HG03066 (cell line): Measurements from ENCODE around the gene PIK3C2A.
A peak's percentile ranks its signal among the peaks of the same experiment; 100 is the strongest.

Experiments
- ATAC-seq: cut with Tn5 transposase; IDR thresholded peaks from one replicate; pipeline ENCODE4 v1.9.1; 2021; ENCODE audit warnings: low read depth; ENCODE audit not compliant: unreplicated experiment

The PIK3C2A gene

DNA sequence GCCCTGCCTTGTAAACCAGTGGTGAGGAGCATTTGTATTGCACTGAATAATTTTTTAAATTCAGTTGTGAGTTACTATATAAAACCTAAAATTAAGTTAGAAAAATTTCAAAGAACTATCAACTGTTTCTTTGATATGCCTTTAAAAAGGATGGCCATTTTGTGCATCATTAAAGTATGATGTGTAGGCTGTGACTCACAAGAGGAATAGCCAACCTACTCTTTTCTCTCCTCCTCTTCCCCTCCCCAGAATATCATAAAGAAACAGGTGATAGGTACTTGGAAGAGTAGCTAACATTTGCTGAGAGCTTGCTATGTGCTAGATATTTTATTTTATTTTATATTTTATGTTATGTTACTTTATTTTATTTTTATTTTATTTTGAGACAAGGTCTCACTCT is 10.6 kb upstream of the PIK3C2A start:
- no peak for ATAC-seq

DNA sequence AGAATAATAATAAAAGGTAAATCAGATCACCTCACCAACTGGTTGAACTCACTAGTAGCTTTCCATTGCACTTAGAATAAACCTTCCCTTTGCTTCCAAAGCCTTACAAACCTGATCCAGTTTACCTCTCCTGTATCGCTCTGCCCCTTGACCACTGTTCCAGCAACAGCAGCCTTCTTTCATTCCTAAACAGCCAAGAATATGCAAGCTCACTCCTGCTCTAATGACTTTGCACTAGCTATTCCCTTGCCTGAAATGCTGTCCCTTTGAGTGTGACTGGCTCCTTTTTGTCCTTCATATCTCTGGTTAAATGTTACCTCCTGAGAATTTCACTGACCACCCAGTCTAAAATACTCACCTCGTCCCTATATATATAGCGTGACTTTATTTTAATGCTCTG is 9.6 kb upstream of the PIK3C2A start:
- ATAC-seq, result no peak

DNA sequence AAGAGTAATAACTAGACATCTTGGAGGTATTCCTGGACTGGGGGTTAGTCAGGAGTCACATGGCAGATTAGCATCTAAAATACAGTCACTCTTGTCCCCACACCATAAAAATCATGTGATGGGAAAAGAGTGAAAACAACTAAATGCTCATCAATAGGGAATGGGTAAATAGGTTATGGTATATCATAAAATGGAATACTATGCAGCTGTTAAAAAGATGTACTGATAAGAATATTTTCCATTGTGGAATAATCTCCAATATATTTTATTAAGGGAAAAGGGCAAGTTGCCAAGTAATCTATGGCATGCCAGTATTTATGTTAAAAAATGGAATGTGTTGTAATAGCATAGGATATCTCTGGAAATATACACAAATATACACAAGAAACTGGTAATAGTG is 6.6 kb upstream of the PIK3C2A start:
- ATAC-seq, result no peak

DNA sequence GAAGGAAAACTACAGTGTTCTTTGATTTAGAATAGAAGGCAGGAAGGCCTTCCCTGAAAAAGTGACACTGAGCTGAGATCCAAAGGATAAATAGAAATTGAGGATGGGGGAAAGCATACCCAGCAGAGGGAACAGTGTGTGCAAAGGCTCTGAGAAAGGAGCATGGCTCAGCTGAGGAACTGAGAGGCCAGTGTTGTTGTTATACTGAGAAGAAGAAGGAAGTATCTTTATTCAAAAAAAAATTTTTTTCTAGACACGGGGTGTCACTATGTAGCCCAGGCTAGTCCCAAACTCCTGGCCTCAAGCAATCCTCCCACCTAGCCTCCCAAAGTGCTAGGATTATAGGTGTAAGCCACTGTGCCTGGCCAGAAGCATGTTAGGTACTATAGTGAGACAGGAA is 3.5 kb upstream of the PIK3C2A start:
- ATAC-seq, result no peak

DNA sequence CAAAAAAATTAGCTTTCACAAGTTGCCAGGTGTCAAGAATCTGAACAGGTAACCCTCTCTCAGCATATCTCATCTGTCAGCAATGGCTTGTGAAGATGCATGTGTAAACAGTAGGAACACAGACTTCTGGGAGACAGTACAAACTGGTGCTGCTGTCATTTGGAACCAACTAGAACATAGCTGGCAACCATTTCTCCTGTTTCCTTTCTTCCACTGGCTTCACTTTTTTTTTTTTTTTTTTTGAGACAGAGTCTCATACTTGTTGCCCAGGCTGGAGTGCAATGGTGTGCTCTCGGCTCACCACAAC is 2.1 kb upstream of the PIK3C2A start:
- ATAC-seq, result no peak

DNA sequence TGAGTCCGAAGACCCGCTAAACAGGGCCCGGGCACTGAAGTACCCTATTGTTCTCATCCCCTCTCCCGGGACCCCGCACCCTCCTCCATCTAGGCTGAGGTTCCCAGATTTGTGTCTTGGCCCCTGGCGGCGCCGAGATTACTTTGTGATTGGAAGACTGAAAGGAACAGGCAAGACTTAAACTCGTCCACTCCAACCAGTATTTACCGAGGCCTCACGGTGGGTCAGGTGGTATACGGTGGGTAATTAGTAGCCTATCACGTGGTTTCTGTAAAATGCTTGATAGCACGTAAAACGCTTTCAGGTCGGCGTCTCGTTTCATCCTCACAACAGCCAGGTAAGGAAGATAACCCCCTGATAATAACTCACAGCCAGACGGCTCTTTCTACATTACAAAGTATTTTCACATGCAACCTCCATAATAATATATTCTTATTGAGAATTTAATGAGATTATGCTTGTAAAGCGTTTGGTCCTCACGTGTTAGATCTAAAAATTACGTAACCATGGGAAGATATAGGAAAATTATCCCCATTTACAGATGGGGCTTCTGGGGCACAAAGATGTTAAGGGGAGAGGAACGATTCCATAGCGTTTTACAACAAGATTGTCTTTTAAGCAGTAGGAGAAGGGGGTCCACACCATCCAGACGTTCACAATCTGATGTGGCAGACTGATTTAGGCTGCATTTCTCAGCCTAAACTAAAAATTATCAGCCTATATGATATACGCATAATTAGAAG is 642 bp upstream of the PIK3C2A start:
- peak; percentile 53 for ATAC-seq

DNA sequence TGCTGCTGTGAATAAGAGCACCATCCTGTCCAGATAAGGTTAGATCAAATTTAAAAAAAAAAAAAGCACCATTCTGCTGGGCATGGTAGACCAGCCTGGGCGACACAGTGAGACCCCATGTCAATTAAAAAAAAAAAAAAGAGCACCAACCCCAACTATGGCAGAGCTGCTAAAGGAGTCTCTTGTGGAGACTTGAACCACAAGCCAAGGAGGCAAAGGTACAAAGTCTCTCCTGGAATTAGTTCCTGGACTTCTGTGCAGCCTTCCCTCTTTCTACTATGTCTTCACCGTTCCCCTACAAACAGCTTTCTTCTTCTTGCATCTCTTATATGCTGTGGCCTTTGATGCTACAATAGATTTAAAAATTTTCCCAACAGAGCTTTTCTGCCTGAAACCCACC is 1.3 kb downstream of the PIK3C2A start:
- no peak for ATAC-seq

DNA sequence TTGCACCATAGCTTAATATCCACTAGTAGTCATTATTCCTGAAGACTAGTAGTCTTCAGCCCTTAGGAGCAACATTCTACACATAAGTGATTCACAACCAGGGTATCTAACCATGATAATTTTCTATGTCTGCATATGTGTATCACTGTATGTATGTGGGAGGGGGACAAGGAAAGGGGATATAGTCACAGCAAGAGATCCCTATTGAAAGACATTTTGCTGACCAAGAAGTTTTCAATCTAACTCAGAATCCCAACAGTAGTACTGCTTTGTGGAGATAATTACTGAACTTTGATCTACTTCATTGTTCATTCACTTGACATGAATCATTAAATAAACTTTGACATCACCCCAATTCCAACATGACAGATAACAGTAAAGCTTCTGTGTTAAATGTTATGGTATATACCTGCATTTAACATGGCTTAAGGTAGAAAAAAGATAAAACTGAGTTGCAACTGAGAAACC is 10.3 kb downstream of the PIK3C2A start:
- no peak for ATAC-seq

DNA sequence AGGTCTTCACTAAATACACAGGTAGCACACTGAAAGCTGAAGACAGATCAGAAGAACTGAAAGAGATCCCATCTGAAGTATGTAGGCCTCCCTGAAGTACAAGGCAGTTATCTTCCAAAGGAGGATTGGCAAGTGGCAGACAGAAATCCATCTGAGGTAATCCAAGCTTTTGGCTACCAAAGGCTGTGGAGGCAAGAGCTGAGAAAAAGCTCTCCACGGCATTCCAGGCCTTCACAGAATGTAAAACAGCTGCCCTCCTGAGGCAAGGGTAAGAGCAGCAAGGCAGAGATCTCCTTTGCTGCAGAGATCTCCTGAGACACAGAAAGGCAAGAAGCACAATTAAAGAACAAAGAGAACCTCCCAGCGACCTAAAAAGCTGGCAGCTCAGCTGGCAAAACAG is 19.1 kb downstream of the PIK3C2A start:
- no peak for ATAC-seq

DNA sequence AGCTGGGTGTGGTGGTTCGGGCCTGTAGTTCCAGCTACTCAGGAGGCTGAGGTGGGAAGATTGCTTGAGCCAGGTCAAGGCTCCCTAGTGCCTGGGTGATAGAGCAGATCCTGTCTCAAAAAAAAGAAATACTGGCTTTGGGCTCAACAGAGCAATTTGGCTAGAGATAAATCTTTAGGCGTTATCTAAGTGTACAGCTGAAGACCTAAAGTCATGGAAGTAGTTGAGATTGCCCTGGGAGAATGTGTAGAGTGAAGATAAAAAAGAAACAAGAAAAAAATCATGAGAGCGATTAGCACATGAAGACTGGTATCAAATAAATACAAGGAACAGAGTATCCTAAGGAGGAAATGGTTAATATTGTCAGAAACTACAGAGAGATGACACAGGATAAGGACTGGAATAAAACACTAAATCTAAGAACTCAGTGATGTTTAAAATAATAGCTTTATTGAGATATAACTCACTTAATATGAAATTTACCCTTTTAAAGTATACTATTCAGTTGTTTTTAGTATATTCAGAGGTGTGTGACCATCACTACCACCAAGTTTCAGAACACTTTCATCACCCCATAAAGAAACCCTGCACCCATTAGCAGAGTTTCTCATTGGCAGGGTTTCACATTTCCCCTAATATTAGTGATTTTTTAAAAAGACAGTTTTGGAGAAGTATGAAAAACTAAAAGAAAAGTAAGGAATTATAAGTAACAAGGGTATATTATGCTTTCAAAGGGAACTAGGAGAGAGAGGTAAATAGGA is 20.7 kb downstream of the PIK3C2A start:
- ATAC-seq, result no peak

DNA sequence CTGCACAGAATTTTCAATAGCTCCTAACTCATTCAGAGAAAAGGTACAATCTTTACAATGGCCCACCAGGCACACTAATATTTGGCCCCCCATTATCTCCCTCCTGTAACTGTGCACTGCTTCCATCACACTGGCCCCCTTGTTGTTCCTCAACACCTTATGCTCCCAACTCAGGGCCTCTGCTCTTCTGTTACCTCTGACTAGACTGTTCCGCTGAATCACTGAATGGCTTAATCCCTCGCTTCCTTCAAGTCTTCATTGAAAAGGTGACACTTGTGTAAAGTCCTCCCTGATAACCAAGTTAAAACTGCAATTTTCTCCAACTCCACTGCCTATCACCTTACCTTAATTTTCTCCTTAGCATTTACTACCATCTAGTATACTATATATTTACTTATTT is 21.8 kb downstream of the PIK3C2A start:
- no peak for ATAC-seq

DNA sequence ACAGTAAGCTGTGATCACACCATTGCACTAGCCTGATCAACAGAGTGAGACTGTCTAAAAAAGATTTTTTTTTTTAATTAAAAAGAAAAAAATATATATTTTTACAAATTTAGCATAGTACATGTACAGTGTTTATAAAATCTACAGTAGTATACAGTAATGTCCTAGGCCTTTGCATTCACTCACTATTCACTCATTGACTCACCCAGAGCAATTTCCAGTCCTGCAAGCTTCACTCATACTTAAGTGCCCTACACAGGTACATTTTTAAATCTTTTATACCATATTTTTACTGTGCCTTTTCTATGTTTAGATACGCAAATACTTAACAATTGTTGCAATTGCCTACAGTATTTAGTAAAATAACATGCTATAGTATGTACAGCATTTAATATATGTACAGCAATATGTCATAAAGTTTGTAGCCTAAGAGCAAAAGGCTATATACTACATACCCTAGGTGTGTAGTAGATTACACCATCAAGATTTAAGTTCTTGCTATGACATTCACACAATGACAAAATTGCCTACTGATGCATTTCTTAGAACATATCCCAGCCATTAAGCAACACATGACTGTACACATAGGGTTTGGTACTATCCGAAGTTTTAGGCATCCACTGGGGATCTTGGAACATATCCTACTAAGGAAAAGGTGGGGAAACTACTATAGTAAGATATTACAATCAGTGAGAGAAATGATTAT is 22.8 kb downstream of the PIK3C2A start:
- ATAC-seq, result no peak

DNA sequence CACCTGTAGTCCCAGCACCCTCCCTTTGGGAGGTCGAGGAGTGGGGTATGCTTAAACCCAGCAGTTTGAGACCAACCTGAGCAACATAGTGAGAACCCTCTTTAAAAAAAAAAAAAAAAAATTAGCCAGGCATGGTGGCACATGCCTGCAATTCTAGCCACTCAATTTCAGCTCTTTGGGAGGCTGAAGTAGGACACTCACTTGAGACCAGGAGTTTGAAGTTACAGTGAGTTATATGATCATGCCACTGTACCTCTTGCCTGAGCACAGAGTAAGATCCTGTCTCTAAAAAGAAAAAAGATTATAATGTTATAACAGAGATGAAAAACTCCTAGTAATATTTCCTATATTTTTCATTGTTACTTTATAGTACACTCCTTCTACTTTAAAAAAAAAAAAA is 23.9 kb downstream of the PIK3C2A start:
- ATAC-seq, result no peak

DNA sequence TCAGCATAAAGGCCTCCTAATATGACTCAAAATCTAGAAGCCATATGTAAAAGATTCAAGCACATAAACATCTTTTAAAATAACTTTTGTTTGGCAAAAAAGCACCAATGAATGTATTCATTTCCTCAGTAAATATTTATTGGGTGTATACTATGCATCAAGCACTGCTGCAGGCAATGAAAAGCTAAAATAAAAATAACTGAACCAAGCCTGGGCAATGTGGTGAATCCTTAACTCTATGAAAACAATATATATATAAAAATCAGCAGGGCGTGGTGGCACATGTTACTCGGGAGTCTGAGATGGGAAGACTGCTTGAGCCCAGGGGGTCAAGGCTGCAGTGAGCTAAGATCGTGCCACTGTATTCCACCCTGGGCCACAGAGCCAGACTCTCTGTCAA is 27.8 kb downstream of the PIK3C2A start:
- no peak for ATAC-seq

DNA sequence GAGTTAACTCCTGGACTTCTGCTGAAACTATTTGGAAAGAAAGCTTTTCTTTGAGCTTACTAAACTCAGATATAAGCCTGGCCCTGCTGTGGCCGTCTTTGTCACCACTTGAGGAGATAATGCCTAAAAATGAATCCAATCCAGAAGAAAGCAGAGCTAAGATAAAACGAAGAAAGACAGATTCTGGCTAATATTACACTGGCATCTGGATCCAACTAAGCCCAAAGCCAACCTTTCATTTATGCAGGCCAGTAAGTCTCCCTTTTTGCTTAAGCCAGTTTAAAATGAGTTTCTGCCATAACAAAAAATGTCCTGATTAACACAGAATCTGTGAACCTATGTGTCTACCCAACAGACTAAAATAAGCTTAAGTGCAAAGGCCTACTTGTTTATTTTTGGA is 34.5 kb downstream of the PIK3C2A start:
- ATAC-seq, result no peak

DNA sequence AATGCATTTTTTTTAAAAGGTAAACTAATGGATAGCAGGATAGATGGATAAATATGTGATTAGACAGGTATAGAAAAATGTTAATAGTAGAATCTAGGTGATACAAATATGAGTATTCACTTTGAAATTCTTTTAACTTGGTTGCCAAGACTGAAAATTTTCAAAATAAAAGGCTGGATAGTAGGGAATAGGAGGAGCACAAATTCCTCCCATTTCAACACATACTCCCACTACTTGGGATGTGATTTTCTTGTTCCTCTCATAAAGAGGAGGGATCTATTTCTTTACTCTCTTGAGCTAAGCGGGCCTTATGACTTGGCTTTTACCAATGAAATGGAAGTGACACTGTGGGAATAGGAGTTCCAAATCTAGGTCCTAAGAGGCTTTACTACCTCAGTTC is 35.9 kb downstream of the PIK3C2A start:
- ATAC-seq, result no peak

DNA sequence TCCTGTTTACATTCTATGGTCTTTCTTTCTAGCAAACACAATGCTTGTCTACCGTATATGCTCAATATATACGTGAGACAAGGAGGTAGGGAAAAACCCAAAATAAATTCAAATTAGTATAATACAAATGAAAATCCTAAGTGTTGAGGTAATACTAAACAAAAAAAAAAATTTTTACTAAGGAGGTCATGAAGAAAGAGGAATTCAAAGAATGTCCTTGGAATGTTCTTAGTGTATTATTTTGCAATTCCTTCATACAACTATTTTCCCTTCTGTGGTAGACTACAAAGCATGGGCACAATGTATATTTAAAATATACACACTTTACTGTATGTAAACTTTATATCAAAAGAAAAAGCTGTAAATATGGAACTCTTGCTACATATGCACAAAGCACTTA is 36.4 kb downstream of the PIK3C2A start:
- ATAC-seq, result no peak

DNA sequence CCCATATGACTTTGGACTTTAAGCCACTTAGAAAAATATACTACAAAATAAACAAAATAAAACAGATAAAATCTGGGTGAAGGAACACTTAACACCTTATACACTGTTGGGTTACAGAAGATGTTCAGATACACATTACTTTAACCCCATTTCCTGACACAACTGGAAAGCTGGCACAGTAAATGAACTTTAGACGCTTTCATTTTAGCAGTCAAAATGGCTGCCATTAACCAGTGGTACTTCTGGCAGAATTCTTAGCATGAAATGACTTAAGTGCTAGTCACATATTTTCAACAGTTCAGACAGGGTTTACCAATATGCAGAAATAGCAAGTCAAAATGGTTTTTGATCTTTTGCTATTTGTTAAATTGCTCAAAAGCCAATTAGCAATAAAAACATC is 37.9 kb downstream of the PIK3C2A start:
- ATAC-seq, result no peak

DNA sequence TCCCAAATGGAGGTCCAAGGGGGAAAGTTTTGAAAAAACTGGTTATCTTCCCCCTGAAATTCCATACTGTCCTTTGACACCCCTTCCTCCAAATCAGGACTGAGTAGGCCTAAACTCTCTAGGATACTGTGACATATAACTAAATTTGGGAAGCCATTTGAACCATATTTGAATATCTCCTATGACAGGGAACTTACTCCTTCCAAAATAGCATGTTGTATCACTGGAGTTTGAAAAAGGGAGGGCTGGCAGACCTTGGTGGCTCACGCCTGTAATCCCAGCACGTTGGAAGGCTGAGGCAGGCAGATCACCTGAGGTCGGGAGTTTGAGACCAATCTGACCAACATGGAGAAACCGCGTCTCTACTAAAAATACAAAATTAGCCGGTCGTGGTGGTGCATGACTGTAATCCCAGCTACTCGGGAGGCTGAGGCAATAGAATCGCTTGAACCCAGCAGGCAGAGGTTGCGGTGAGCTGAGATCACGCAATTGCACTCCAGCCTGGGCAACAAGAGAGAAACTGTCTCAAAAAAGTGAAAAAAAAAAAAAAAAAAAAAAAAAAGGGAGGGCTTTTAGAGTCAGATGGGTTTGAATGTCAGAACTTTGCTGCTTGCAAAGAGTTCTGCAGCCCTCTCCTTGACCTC is 42.4 kb downstream of the PIK3C2A start:
- no peak for ATAC-seq

DNA sequence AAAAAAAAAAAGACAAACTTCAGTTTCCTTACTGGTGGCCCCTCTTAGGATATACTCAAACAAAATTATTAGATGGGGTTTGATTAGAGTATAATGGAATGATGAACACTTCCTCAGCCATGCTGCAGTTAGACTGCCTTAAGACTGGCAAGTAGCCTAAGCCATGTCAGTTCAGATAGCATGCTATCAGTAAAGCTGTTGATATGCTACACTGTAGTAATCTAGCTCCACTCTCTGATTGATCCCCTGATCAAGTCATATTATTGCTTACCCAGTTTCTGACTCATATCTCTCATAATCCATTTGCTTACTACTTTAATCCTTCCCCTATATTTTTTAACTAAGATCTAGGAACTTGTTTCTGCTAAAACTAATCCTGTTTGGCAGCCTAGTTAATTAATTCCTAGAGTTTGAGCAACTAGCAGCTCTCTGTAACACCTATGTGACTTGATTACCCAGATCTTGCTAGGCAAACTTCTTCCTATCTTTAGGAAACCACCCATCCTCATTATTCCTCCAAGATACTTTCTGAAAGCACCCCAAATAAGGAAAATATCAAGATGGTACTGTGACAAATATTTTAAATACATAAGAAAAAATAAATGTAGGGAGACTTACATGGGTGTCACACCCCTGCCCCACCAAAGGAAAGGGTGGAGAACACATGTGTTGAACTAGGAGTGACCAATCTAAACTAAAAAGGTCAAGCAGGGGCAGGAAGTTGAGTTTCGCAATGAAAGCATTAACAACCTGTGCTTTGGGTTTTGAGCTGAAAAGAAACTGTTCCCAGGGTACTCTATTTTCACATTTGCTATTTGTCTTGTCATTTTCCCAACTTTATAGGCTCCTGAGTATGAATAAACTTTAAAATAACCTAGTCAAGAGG is 43.2 kb downstream of the PIK3C2A start:
- ATAC-seq, result no peak
